Measurements from ENCODE around the gene ACTR3. TPM values are rescaled to one million over a fixed set of nuclear protein-coding genes. Genes with fewer than 3 reads are reported as not detected.

Gene ACTR3
- total and polyA plus RNA-seq, 11 donors, result 15.3 to 238 (median 115) TPM

DNA sequence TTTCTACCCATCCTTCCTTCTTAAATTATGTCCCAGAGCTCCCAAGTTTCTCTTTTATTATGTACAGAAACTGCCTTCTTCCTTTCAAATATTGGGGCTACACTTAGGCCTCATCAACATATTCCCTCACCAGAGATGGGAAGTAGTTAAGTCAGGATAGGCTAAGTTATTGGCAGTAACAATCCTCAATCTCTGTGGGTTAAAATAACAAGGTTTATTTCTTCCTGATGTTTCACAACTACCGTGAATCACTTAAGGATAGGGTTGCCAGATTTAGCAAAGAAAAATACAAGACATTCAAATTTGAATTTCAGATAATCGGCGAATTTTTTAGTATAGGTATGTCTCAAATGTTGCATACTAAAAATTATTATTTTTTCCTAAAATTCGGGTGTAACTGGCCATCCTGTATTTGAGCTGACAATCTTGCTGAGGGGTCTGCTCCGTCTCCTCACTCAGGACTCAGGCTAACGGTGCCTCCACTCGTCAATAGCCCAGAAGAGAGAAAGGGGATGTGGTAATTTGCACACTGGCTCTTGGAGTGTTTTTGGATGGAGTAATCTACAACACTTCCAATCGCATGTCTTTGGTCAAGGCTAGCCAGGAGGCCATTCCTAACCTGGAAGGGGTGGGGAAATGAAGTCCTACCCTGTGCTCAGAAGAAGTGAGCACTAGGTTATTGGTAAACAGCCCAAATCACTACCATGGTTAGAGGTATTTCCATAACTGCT lies 91.7 kb downstream of the ACTR3 start:
- DNase-seq, result no peak
- intact Hi-C loops (cut with DNase I), result no loop called here
- no peaks in the 10 kb centered on the region for H3K36me3 ChIP-seq
- TF ChIP-seq, protein P1, sequence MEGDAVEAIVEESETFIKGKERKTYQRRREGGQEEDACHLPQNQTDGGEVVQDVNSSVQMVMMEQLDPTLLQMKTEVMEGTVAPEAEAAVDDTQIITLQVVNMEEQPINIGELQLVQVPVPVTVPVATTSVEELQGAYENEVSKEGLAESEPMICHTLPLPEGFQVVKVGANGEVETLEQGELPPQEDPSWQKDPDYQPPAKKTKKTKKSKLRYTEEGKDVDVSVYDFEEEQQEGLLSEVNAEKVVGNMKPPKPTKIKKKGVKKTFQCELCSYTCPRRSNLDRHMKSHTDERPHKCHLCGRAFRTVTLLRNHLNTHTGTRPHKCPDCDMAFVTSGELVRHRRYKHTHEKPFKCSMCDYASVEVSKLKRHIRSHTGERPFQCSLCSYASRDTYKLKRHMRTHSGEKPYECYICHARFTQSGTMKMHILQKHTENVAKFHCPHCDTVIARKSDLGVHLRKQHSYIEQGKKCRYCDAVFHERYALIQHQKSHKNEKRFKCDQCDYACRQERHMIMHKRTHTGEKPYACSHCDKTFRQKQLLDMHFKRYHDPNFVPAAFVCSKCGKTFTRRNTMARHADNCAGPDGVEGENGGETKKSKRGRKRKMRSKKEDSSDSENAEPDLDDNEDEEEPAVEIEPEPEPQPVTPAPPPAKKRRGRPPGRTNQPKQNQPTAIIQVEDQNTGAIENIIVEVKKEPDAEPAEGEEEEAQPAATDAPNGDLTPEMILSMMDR (IDR thresholded peaks at IDR 0.05), result no peak
- TF ChIP-seq POLR2A (IDR thresholded peaks at IDR 0.05), result no peak
- no peak overlapping the region for H3K4me3 ChIP-seq
- H3K27me3 ChIP-seq, result no peaks in the 10 kb centered on the region
- WGBS, 4 donors, result 77 to 83% (median 80%) methylated on average over 8 of the region's 8 CpGs
- peak; percentile 31 to 76 (median 46) for ATAC-seq
- peaks cover 0 to 8% (median 2%) of the 10 kb centered on the region in 12 donors for H3K9me3 ChIP-seq
- H3K4me1 ChIP-seq, result peaks cover 0 to 11% (median 0%) of the 10 kb centered on the region in 12 donors
- peak overlapping the region in 4 of 12 donors; percentile 18 to 61 (median 35) for H3K27ac ChIP-seq

DNA sequence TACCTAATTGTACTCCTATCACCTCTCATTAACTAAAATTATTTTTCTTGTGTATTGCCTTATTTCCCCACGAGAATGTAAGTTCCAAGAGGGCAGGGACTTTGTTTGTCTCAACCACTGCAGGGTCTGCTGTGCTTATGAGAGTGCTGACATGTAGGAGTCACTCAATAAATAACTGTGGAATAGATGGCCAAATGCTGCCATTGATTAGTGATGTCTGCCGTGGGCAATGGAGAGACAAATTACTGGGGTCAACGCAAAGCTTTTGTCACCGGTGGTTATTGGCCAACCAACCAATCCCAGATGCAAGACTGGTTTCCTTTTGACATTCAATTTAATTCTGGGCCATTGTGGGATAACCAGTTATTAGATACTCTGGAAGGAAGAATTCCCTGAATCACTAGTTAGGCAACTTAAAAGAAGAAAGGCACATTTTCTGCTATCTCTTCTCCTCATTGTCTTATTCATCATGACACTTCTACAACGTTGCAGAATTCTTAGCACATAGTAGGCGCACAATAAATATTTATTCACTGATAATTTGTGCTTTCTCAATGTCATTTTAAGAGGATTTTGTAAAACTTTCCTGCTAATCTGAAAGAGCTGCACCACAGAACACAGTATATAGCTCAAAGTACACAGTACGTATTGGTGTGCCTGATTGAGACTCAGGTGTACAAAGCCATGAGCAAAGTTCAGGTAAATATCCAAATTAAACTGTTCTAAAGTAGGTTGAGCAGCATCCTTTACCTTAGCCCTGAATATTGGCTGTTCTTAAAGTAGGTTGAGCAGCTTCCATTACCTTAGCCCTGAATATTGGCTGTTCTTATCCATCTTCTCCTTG lies 95.9 kb downstream of the ACTR3 start:
- Histone ChIP-seq H3K27me3 (no peaks in the 10 kb centered on the region), H3K4me3 (no peak overlapping the region), H3K4me1 (no peaks in the 10 kb centered on the region), H3K9me3 (no peaks in the 10 kb centered on the region), H3K36me3 (no peaks in the 10 kb centered on the region), H3K27ac (no peak overlapping the region)
- WGBS, 4 donors, result 87 to 90% (median 88%) methylated on average over 7 of the region's 7 CpGs
- TF ChIP-seq, protein P1 (IDR thresholded peaks at IDR 0.05), result no peak
- no peak for TF ChIP-seq POLR2A (IDR thresholded peaks at IDR 0.05)
- DNase-seq (no peak), ATAC-seq (no peak)
- intact Hi-C loops (cut with DNase I), result no loop called here

DNA sequence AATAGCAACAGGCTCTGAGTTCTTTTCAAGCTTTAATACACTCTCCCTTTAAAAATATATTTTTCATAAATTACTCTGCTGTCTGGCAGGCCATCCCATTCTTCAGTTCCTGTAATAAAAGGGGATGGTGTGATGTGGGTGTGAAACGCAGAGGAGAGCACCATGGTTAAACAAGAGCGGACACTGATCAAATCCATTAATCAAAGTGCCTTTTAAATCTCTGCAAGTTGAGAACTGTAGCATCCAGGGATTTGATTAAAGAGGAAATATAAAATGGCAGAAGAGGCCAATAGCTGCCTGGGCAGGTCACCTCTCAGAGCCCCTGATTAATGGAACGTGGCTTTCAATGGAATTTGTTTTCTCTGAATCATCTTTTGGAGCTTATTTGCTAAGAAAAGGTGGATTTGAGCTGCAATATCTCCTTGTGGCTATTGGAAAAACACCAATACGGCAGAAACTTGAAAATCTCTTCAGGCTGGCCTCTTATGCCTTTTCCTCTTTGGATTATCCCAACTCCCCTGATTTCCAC lies 96.9 kb downstream of the ACTR3 start:
- ATAC-seq, result no peak
- no peak for DNase-seq
- intact Hi-C loops (cut with DNase I), result no loop called here
- TF ChIP-seq, protein P1 (IDR thresholded peaks at IDR 0.05), result no peak
- no peak for TF ChIP-seq POLR2A (IDR thresholded peaks at IDR 0.05)
- Histone ChIP-seq H3K27me3 (no peaks in the 10 kb centered on the region), H3K27ac (no peak overlapping the region), H3K4me1 (no peaks in the 10 kb centered on the region), H3K9me3 (no peaks in the 10 kb centered on the region), H3K36me3 (no peaks in the 10 kb centered on the region), H3K4me3 (no peak overlapping the region)
- 67 to 92% (median 81%) methylated on average over 4 of the region's 4 CpGs for WGBS, 4 donors

DNA sequence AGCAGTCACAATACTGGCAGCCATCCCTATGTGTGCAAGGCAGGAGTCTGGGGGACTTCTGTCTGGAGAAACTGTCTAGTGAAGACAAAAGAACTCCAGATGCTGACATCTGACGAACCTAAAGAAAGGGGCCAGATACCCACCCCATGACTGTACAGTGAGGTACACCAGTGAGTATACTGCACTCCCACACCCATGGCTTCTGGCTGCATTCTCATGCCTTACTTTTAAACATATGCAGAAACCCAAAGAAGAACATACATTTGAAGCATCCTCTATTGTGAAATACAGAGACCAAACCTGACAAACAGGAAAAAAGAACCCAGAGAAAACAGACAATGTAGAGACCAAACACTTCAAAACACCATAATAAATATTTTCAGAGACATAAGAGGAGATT lies 102.2 kb downstream of the ACTR3 start:
- Histone ChIP-seq H3K9me3 (no peaks in the 10 kb centered on the region), H3K27me3 (no peaks in the 10 kb centered on the region), H3K4me1 (no peaks in the 10 kb centered on the region), H3K27ac (no peak overlapping the region), H3K36me3 (no peaks in the 10 kb centered on the region), H3K4me3 (no peak overlapping the region)
- WGBS, 4 donors, result 53 to 62% (median 57%) methylated on average over 1 of the region's 1 CpG
- no peak for DNase-seq
- intact Hi-C loops (cut with DNase I), result no loop called here
- ATAC-seq, result no peak
- TF ChIP-seq, protein P1 (IDR thresholded peaks at IDR 0.05), result no peak
- TF ChIP-seq POLR2A (IDR thresholded peaks at IDR 0.05), result no peak

Measured in heart left ventricle (tissue), 16 donors.